GM20000 (cell line): Measurements from ENCODE around the gene CACNG3.

Experiments
- DNase-seq: peaks from one replicate; pipeline ENCODE4 v3.0.0; 2012; ENCODE audit warnings: low spot score
- CTCF ChIP-seq: IDR thresholded peaks from 2 replicates; pipeline ENCODE4 v1.5.1; 2012; ENCODE audit warnings: mild to moderate bottlenecking, control low read depth; ENCODE audit errors: extremely low read depth, missing control alignments

Gene CACNG3

GRCh38 chr16:24359490-24359889 is 103.4 kb downstream of the CACNG3 start:
- TF ChIP-seq CTCF = no peak
- DNase-seq = no peak

GRCh38 chr16:24360936-24361335 is 104.8 kb downstream of the CACNG3 start:
- TF ChIP-seq CTCF = no peak
- no peak for DNase-seq

- no peak for DNase-seq
- no peak for TF ChIP-seq CTCF
Observed at GRCh38 chr16:24364596-24364995, 108.5 kb downstream of the CACNG3 start.

- TF ChIP-seq CTCF = no peak
- no peak for DNase-seq
Observed at GRCh38 chr16:24367186-24367710, 111.1 kb downstream of the CACNG3 start.

GRCh38 chr16:24372824-24373223 is 116.7 kb downstream of the CACNG3 start:
- TF ChIP-seq CTCF = no peak
- DNase-seq = no peak

GRCh38 chr16:24378999-24379398 is 122.9 kb downstream of the CACNG3 start:
- no peak for DNase-seq
- TF ChIP-seq CTCF = no peak

GRCh38 chr16:24381470-24382118 is 125.5 kb downstream of the CACNG3 start:
- TF ChIP-seq CTCF = no peak
- DNase-seq = no peak
